ENCODE measurements around the gene FAM120B.
"Not testable (repeated sequence)": the region's sequence is repeated elsewhere in the genome, so short reads cannot be mapped to it uniquely, and the experiment has no call there.

FAM120B gene

GRCh38 chr6:170317076-170317475, 10.5 kb downstream of the FAM120B start:
- TF ChIP-seq, protein P1, sequence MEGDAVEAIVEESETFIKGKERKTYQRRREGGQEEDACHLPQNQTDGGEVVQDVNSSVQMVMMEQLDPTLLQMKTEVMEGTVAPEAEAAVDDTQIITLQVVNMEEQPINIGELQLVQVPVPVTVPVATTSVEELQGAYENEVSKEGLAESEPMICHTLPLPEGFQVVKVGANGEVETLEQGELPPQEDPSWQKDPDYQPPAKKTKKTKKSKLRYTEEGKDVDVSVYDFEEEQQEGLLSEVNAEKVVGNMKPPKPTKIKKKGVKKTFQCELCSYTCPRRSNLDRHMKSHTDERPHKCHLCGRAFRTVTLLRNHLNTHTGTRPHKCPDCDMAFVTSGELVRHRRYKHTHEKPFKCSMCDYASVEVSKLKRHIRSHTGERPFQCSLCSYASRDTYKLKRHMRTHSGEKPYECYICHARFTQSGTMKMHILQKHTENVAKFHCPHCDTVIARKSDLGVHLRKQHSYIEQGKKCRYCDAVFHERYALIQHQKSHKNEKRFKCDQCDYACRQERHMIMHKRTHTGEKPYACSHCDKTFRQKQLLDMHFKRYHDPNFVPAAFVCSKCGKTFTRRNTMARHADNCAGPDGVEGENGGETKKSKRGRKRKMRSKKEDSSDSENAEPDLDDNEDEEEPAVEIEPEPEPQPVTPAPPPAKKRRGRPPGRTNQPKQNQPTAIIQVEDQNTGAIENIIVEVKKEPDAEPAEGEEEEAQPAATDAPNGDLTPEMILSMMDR (IDR thresholded peaks at IDR 0.05; ENCODE audit: insufficient read depth, low read depth, low read length, missing control alignments): no peak
- H3K4me3 ChIP-seq (ENCODE audit: low read length): no peak overlapping the region
- DNase-seq (ENCODE audit: low read depth): no peak

- DNase-seq (ENCODE audit: low read depth): no peak
- TF ChIP-seq, protein P1 (IDR thresholded peaks at IDR 0.05; ENCODE audit: insufficient read depth, low read depth, low read length, missing control alignments): no peak
- no peak overlapping the region for H3K4me3 ChIP-seq (ENCODE audit: low read length)
Measured at GRCh38 chr6:170317718-170318117, 11.2 kb downstream of the FAM120B start.

- TF ChIP-seq, protein P1 (IDR thresholded peaks at IDR 0.05; ENCODE audit: insufficient read depth, low read depth, low read length, missing control alignments): no peak
- DNase-seq (ENCODE audit: low read depth): no peak
- H3K4me3 ChIP-seq (ENCODE audit: low read length): no peak overlapping the region
Measured at GRCh38 chr6:170329321-170329720, 22.8 kb downstream of the FAM120B start.

DNA sequence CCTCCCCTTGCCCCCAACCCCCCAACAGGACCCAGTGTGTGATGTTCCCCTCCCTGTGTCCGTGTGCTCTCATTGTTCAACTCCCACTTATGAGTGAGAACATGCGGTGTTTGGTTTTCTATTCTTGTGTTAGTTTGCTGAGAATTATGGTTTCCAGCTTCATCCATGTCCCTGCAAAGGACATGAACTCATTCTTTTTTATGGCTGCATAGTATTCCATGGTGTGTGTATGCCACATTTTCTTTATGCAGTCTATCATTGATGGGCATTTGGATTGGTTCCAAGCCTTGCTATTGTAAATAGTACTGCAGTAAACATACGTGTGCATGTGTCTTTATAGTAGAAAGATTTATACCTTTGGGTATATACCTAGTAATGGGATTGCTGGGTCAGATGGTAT, 28.6 kb downstream of the FAM120B start:
- DNase-seq (ENCODE audit: low read depth): not testable (repeated sequence)

GRCh38 chr6:170344631-170345576, 38.3 kb downstream of the FAM120B start:
- TF ChIP-seq, protein P1 (IDR thresholded peaks at IDR 0.05; ENCODE audit: insufficient read depth, low read depth, low read length, missing control alignments): no peak
- DNase-seq (ENCODE audit: low read depth): peak; percentile 67
- no peak overlapping the region for H3K4me3 ChIP-seq (ENCODE audit: low read length)

More for the DNA sequence above, 28.6 kb downstream of the FAM120B start:
- H3K4me3 ChIP-seq (ENCODE audit: low read length): not testable (repeated sequence)

DNA sequence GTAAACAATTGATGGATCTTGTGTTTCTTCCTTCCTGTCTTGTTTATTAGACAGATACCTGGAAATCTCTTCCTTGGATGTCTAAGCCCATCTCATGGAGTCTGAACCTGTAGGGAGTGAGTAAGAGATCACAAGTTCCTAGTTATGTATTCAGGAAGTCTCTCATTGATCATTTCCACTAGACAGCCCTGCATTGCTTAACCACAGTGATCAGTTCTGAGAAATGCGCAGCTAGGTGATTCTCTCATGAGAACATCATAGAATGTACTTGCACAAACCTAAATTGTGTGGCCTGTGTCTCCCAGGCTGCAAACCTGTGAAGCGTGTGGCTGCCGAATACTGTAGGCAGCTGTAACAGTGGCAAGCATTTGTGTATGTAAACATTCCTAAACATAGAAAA, 39.1 kb downstream of the FAM120B start:
- TF ChIP-seq, protein P1 (IDR thresholded peaks at IDR 0.05; ENCODE audit: insufficient read depth, low read depth, low read length, missing control alignments): no peak
- DNase-seq (ENCODE audit: low read depth): peak; percentile 8
- no peak overlapping the region for H3K4me3 ChIP-seq (ENCODE audit: low read length)

DNA sequence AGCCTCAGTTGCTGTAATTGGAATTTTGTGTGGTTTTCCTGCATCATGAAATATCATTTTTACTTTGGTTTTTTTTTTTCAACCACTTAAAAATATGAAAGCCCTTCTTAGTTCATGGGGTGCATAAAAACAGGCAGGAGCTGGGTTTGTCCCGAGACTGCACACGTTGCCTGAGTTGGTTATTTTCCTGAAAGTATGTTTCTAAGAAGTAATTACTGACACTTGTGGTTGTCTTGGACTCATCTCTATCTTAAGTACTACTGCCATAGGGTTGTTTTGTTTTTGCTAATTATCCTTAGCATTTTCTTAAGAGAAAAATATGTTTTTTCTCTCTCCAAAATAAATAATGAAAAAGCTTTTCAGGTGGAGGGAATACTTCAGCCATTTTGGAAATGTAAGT, 40.1 kb downstream of the FAM120B start:
- no peak for DNase-seq (ENCODE audit: low read depth)
- no peak overlapping the region for H3K4me3 ChIP-seq (ENCODE audit: low read length)
- TF ChIP-seq, protein P1 (IDR thresholded peaks at IDR 0.05; ENCODE audit: insufficient read depth, low read depth, low read length, missing control alignments): no peak

Data from epithelial cell of esophagus (primary cell).